HG03159 (cell line): ENCODE results near the gene SLC43A1.
"Not testable (repeated sequence)": the region's sequence is repeated elsewhere in the genome, so short reads cannot be mapped to it uniquely, and the experiment has no call there.

Experiments used
- ATAC-seq: cut with Tn5 transposase; IDR thresholded peaks from one replicate; pipeline ENCODE4 v1.9.1; 2021; ENCODE audit warnings: mild to moderate bottlenecking, moderate library complexity; ENCODE audit not compliant: unreplicated experiment

The SLC43A1 gene

DNA sequence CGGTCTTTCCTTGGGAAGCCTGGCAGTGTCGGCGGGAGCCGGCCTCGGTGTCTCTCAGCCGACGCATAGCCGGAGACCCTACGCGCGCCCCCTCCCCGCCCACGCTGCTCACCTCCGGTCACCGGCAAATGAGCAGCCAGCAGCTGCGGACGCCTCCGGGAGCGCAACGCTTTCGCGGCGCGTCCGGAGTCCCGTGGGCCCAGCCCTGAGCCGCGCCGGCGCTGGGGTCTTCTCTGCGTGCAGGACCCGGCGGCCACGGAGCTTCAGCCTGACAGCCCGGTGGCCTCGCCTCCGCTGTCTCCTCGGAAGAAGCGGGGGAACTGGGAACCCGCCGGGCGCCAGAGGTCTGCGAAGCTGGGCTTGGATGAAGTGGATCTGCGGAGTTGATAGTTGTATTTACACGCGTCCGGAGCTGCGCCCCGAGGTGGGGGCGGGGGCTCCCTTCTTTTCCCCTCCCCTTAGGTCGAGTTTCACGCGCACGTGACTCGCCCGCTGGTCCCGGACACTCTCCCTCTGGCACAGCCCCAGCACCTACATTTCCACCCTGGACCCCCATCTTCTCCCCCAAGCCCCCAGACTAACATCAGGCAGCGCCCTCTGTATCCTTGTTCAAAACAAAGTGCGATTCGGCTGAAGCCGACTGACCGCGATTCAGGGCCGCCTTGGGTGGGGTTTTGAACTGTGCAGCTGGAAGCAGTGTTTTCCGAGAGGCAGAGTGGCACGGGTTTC is at the start of gene SLC43A1:
Gene SLC43A1 (minus strand): TSS at position 371 of the 729 bp plus-strand sequence. CDS start 1,591 bp downstream, outside the sequence.
- ATAC-seq: peak; percentile 40

DNA sequence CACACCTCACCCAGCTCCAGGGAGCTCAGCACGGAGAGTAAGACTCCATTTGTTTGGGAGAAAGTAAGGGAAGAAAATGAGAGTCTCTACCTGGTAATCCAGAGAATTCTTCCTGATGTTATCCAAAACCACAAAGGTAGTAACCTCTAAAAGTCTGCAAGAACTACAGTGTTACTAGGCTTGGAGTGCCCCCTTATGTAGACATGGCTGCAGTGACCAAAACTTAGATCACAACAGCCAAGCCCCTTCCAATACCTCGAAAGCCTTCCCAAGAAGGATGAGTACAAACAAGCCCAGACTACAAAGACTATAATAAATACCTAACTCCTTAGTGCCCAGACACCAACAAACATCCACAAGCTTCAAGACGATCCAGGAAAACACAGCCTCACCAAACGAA is 47.1 kb upstream of the SLC43A1 start:
- no peak for ATAC-seq

DNA sequence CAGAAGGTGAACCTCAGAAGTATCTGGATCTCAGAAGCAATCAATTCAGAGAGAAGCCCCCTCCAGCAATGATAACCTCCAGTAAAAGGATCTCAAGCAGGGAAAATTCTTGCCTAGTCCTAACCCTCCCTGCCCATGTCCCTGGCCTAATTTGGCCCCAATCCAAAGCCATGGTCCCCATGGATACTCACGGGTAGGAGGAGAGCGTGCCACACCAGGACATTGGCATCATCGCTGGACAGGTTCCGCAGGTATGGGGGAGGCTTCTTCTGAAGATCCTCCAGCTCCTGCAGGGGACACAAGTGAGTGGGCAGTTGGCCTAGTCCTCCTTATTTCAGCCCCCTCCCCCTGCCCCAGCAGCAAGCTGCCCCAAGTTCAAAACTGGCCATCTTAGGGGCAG is 44.6 kb upstream of the SLC43A1 start:
- no peak for ATAC-seq

DNA sequence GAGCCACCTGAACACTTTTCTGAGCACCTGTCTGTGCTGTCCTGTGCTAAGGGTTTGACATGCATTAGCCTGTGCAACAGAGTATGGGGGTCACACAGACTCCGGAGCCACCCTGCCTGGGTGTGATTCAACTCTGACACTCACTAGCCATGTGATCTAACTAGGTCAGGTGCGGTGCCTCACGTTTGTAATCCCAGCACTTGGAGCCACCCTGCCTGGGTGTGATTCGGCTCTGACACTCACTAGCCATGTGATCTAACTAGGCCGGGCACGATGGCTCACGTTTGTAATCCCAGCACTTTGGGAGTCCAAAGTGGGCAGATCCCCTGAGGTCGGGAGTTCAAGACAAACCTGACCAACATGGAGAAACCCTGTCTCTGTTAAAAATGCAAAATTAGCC is 40.5 kb upstream of the SLC43A1 start:
- ATAC-seq: no peak

DNA sequence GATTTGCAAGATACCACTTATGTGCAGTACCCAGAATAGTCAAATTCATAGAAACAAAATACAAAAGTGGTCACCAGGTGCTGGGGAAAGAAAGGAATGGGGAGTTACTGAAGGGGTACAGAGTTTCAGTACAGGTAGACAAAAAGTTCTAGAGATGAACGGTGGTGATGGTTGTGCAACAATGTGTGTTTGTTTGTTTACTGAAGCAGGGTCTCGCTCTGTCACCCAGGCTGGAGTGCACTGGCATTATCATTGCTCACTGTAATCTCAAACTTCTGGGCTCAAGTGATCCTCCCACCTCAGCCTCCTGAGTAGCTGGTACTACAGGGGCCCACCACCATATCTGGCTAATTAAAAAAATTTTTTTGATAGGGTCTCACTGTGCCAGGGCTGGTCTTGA is 39.9 kb upstream of the SLC43A1 start:
- no peak for ATAC-seq

- ATAC-seq: no peak
These were observed 37.0 kb upstream of the SLC43A1 start for GRCh38 chr11:57552479-57552878.

- ATAC-seq: no peak
These were observed 36.4 kb upstream of the SLC43A1 start for GRCh38 chr11:57551941-57552340.

DNA sequence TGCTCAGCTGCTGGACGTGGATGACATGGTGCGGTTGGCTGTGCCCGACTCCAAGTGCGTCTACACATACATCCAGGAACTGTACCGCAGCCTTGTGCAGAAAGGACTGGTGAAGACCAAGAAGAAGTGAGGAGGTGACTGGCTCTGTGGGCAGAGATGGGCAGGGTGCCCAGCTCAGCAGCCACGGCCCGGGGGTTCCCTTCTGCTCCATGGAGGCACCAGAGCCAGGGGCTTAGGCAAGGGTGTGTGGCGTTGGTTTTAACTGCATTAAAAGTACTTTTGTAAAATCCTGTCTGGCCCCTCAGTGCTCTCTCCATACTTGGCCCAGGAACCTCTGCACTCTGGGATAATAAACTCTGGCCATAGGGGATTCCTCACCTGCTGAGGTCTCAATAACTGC is 34.5 kb upstream of the SLC43A1 start:
- no peak for ATAC-seq

GRCh38 chr11:57547854-57548377 is 32.4 kb upstream of the SLC43A1 start:
- ATAC-seq: peak; percentile 92

DNA sequence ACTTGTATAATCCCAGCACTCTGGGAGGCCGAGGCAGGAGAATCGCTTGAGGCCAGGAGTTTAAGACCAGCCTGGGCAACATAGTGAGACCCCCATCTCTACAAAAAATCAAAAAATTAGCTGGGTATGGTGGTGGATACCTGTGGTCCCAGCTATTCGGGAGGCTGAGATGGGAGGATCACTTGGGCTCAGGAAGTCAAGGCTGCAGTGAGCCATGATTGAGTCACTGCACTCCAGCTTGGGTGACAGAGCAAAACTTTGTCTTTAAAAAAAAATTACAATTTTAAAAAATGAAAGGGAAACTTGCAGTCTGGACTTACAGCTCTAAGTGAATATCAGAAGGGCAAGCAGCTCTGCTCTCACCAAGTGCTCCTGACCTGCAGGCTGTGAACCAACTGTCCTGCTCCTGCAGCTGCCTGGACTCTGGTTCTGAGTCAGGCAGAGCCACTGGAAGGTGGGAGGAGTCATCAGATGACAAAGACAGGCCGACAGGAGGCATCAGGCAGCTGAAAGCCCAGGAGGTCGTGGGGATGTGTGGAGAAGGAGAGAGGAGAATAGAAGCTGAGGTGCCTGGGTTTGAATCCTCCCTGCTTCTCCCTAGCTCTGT is 31.5 kb upstream of the SLC43A1 start:
- ATAC-seq: peak; percentile 50

GRCh38 chr11:57546451-57546850 is 30.9 kb upstream of the SLC43A1 start:
- ATAC-seq: no peak

GRCh38 chr11:57545883-57546282 is 30.4 kb upstream of the SLC43A1 start:
- no peak for ATAC-seq

- ATAC-seq: no peak
These were observed 29.1 kb upstream of the SLC43A1 start for GRCh38 chr11:57544566-57544965.

DNA sequence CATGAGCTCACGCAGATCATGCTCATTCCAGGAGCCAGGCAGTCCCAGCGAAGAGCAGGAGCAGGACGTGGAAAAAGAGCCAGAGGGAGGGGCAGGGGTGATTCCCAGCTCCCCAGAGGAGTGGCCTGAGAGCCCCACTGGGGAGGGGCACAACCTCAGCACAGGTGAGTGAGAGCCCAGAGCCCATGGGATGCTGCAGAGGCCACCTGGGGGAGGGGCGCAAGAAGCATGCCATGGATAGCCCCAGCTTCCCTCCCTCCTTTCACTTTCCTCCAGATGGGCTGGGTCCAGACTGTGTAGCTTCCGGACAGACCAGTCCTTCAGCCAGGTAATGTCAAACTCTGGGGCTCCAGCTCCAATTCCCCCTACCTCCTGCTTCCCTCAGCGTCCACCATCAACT is 28.1 kb upstream of the SLC43A1 start:
- no peak for ATAC-seq

- ATAC-seq: no peak
These were observed 27.1 kb upstream of the SLC43A1 start for GRCh38 chr11:57542582-57542981.

- no peak for ATAC-seq
These were observed 25.7 kb upstream of the SLC43A1 start for GRCh38 chr11:57541169-57541568.

GRCh38 chr11:57539342-57539741 is 23.8 kb upstream of the SLC43A1 start:
- ATAC-seq: no peak

DNA sequence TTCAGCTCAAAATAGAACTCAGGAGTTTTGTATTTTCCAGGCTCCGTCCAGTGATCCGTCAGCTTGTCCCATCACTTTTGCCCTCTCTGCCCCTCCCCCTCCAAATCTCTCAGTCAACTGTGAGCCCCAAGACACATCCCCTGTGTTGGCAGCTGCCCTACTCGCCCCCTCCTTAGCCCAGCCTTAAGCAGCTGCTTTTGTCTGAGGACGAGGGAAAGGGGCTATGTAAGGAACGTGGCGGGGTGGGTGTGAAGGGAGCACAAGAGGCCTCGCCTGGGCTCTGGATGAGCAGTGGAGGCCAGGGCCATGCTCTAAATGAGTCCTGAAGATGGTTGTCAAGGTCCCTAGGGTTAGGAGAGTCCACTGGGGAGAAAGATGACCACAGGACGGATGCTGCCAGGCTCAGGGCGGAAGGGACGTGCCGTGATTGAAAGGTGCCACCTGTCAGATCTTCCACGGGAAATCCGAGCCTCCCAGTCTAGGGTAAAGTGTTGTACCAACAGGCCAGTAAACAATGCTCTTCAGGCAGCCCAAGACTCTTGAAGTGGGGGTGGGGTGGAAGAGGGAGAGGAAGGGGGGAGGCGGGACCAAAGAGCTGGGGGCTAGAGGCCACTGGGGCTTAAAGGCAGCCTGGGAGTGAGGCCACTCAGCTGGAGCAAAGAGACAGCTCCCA is 21.6 kb upstream of the SLC43A1 start, which contains the start of gene SMTNL1:
Gene SMTNL1 (plus strand): TSS at position 649 of the 673 bp plus-strand sequence. CDS start 5,048 bp downstream, outside the sequence.
- no peak for ATAC-seq

DNA sequence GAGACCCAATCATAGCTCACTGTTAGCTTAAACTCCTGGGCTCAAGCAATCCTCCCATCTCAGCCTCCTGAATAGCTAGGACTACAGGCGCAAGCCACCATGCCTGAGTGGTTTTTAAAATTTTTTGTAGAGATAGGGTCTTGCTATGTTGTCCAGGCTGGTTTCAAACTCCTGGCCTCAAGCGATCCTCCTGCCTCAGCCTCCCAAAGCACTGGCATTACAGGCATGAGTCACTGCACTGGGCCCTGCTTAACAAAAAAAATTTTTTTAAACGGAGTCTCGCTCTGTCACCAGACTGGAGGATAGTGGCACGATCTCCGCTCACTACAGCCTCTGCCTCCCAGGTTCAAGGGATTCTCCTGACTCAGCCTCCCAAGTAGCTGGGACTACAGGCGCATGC is 18.9 kb upstream of the SLC43A1 start:
- not testable (repeated sequence) for ATAC-seq

GRCh38 chr11:57530596-57531507 is 15.3 kb upstream of the SLC43A1 start, which contains the start of gene TIMM10:
Gene TIMM10, minus strand, starts transcription at chr11:57530754. Its CDS starts 565 bp downstream, at chr11:57530189.
- peak; percentile 96 for ATAC-seq

GRCh38 chr11:57530215-57530595 is 14.7 kb upstream of the SLC43A1 start:
- ATAC-seq: no peak
